Measurements from ENCODE around the gene PPP1R11.

- TF ChIP-seq POLR2A (IDR thresholded peaks at IDR 0.05) (no peak), CTCF (IDR thresholded peaks at IDR 0.05) (no peak)
Measured at GRCh38 chr6:30047220-30047619, 19.8 kb upstream of the PPP1R11 start.

All from body of pancreas (tissue), 4 donors.